K562 (cell line): Measurements from ENCODE around the gene POGLUT2. TPM values are rescaled to one million over a fixed set of nuclear protein-coding genes. Genes with fewer than 3 reads are reported as not detected.

Experiments
- CREBBP ChIP-seq: IDR thresholded peaks from one replicate; pipeline ENCODE4 v1.6.1; 2012; ENCODE audit warnings: low read depth, mild to moderate bottlenecking, control low read depth, inconsistent platforms, low read length
- CSDE1 ChIP-seq, 2 experiments: fragments of 450-650 bp; IDR thresholded peaks; 2 replicates each; pipeline ENCODE4 v1.6.1; 2016; ENCODE audit warnings: mild to moderate bottlenecking in 1 of 2
- GABPB2 ChIP-seq: fragments of 250-450 bp; sonication (Bioruptor Pico); conservative IDR thresholded peaks from 2 replicates; pipeline ENCODE4 v1.5.1; 2021; ENCODE audit warnings: mild to moderate bottlenecking
- HES1 ChIP-seq: fragments of 450-650 bp; IDR thresholded peaks from 2 replicates; pipeline ENCODE4 v1.6.1; 2016; ENCODE audit warnings: low read depth, mild to moderate bottlenecking, moderate library complexity
- LEF1 ChIP-seq: fragments of 450-650 bp; IDR thresholded peaks from 2 replicates; pipeline ENCODE4 v1.6.1; 2016; ENCODE audit warnings: mild to moderate bottlenecking
- PRPF4 ChIP-seq: fragments of 200-400 bp; formaldehyde crosslinking; IDR thresholded peaks from one replicate; pipeline ENCODE4 v1.6.1; 2017; ENCODE audit warnings: low read length, low read depth, mild to moderate bottlenecking; ENCODE audit not compliant: insufficient read depth, poor library complexity, severe bottlenecking
- RBM25 ChIP-seq: fragments of 200-400 bp; formaldehyde crosslinking; IDR thresholded peaks from 2 replicates; pipeline ENCODE4 v1.6.1; 2018; ENCODE audit warnings: low read length, low read depth, moderate library complexity; ENCODE audit not compliant: severe bottlenecking
- YBX1 ChIP-seq: fragments of 450-650 bp; IDR thresholded peaks from 2 replicates; pipeline ENCODE4 v1.7.1; 2016; ENCODE audit warnings: mild to moderate bottlenecking
- ZNF592 ChIP-seq: fragments of 450-650 bp; IDR thresholded peaks from 2 replicates; pipeline ENCODE4 v1.6.1; 2017; ENCODE audit warnings: antibody characterized with exemption, mild to moderate bottlenecking
- polyA plus RNA-seq, 8 experiments: library from polyadenylated mRNA; depleted of rRNA in 4 of 8; stranded (reverse) in 5 of 8; unstranded in 3 of 8; fragments of >200 nt; fragmentation: Nextera tagmentation in 2 of 8; fragmentation: Illumina TruSeq in 1 of 8; extraction: Ambion mirVana in 2 of 8; extraction: Trizol in 1 of 8; gene quantifications; 2 replicates each; pipeline versions ENCODE4 v1.2.1 to v1.2.3, GENCODE V29; 2011 to 2014; ENCODE audit warnings: inconsistent platforms in 1 of 8, missing spikeins in 1 of 8
- total RNA-seq, 7 experiments: library from RNA; depleted of rRNA in 6 of 7; stranded (reverse); fragments of >200 nt in 6 of 7; fragmentation: Illumina TruSeq in 2 of 7; extraction: Trizol in 2 of 7; gene quantifications; 2 replicates each; pipeline versions ENCODE4 v1.2.1 to v1.2.3, GENCODE V29; 2011 to 2021; ENCODE audit warnings: low replicate concordance in 1 of 7
- TF ChIP-seq, protein P1 (sequence below): sonication (generic); formaldehyde crosslinking; IDR thresholded peaks from 2 replicates; pipeline ENCODE4 v1.8.1; 2023; ENCODE audit warnings: mild to moderate bottlenecking, missing genetic modification reagents

The POGLUT2 gene
- total and polyA plus RNA-seq, 9 of the 15 experiments (the other 6 are each of a cell fraction or from before 2014, with no cell fraction given) = 3.8 to 11.8 (median 10.8) TPM

- TF ChIP-seq, protein P1, sequence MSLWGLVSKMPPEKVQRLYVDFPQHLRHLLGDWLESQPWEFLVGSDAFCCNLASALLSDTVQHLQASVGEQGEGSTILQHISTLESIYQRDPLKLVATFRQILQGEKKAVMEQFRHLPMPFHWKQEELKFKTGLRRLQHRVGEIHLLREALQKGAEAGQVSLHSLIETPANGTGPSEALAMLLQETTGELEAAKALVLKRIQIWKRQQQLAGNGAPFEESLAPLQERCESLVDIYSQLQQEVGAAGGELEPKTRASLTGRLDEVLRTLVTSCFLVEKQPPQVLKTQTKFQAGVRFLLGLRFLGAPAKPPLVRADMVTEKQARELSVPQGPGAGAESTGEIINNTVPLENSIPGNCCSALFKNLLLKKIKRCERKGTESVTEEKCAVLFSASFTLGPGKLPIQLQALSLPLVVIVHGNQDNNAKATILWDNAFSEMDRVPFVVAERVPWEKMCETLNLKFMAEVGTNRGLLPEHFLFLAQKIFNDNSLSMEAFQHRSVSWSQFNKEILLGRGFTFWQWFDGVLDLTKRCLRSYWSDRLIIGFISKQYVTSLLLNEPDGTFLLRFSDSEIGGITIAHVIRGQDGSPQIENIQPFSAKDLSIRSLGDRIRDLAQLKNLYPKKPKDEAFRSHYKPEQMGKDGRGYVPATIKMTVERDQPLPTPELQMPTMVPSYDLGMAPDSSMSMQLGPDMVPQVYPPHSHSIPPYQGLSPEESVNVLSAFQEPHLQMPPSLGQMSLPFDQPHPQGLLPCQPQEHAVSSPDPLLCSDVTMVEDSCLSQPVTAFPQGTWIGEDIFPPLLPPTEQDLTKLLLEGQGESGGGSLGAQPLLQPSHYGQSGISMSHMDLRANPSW = no peak
- TF ChIP-seq CREBBP (no peak), PRPF4 (no peak), CSDE1 (IDR thresholded peaks at IDR 0.05) (no peak), YBX1 (no peak), ZNF592 (0 out of 2 replicates have a peak, but pooled peaks have one; percentile 15), LEF1 (no peak), RBM25 (no peak), HES1 (no peak), GABPB2 (CRISPR knock-in tag) (no peak)
These were observed 1.6 kb upstream of the POGLUT2 start (continued) for GRCh38 chr13:102800145-102801041.
